ENCODE data around the gene PTGS2.

DNA sequence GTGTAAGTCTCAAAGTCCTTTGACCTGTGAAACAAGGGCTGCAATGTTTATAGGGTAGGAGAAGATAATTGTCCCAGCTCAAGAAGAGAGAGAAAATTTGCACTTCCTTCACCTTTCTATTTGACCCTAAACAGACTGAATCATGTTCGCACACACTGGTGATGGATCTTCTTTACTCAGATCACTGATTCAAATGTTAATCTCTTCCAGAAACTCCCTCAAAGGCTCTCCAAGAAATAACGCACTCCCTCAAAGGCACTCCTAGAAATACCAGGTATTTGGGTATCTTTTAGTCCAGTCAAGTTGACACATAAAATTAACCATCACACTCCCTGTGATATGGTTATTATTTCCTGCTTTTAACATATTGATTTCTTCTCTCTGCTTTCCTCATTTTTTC, 30.5 kb upstream of the PTGS2 start:
- TF ChIP-seq ZNF274 (IDR thresholded peaks at IDR 0.05; ENCODE audit: low read depth, low read length) = no peak
- TF ChIP-seq SUZ12 (IDR thresholded peaks at IDR 0.05; ENCODE audit: extremely low read depth, insufficient read depth, insufficient read length) = no peak
- TF ChIP-seq YY1 (IDR thresholded peaks at IDR 0.05; ENCODE audit: insufficient read depth, insufficient read length) = no peak

Measured in NT2/D1 (cell line).